ENCODE measurements around the gene AXIN1. TPM values are rescaled to one million over a fixed set of nuclear protein-coding genes. Genes with fewer than 3 reads are reported as not detected.
"Not testable (repeated sequence)": the region's sequence is repeated elsewhere in the genome, so short reads cannot be mapped to it uniquely, and the experiment has no call there.

The AXIN1 gene
- total and polyA plus RNA-seq, 2 donors (not counting 3 experiments of a cell fraction or from before 2014, with no cell fraction given) = 8.3 to 21.9 TPM

GRCh38 chr16:349211-349610 lies 3.3 kb downstream of the AXIN1 start:
- Histone ChIP-seq H3K9me3 (replicated peaks; ENCODE audit: control insufficient read depth, insufficient read depth, low read length) (no peaks in the 10 kb centered on the region), H3K27me3 (ENCODE audit: control insufficient read depth in 2 of 2, insufficient read depth in 2 of 2, low read length in 2 of 2) (no peaks in the 10 kb centered on the region), H3K4me2 (ENCODE audit: insufficient read depth, low read length) (no peak overlapping the region), H3K4me3 (replicated peaks in 1 of 3; ENCODE audit: insufficient read depth in 1 of 3, low read depth in 1 of 3, low read length in 3 of 3) (no peak overlapping the region), H3K36me3 (ENCODE audit: control insufficient read depth in 2 of 2, extremely low read depth in 1 of 2, insufficient read depth in 2 of 2, low read length in 2 of 2) (peaks cover 0 to 13% of the 10 kb centered on the region in 2 experiments), H3K9me1 (replicated peaks; ENCODE audit: control insufficient read depth, extremely low read depth, insufficient read depth, low read length) (no peaks in the 10 kb centered on the region), H2AFZ (ENCODE audit: low read depth, low read length) (no peak overlapping the region), H3K9ac (replicated peaks; ENCODE audit: extremely low read depth, insufficient read depth, low read length) (no peak overlapping the region), H4K20me1 (replicated peaks; ENCODE audit: control insufficient read depth, extremely low read depth, insufficient read depth, low read length) (peaks cover 2% of the 10 kb centered on the region), H3K27ac (ENCODE audit: insufficient read depth, low read depth, low read length) (no peak overlapping the region), H3K4me1 (ENCODE audit: control insufficient read depth, extremely low read depth, insufficient read depth, low read length) (peaks cover 6% of the 10 kb centered on the region), H3K79me2 (ENCODE audit: control insufficient read depth, insufficient read depth, low read length) (peaks cover 64% of the 10 kb centered on the region)
- BruUV-seq (replicated peaks) = no TSS peak
- TF ChIP-seq POLR2A (IDR thresholded peaks at IDR 0.05; ENCODE audit: low read depth, low read length) (no peak), GATA2 (IDR thresholded peaks at IDR 0.05; ENCODE audit: insufficient read depth, insufficient read length, low read depth, low read length) (no peak), JUN (IDR thresholded peaks at IDR 0.05; ENCODE audit: borderline replicate concordance, insufficient read depth, insufficient read length, low read depth) (no peak), MYC (IDR thresholded peaks at IDR 0.05; ENCODE audit: low read depth, low read length) (no peak), POLR2AphosphoS5 (IDR thresholded peaks at IDR 0.05; ENCODE audit: insufficient read depth, low read depth, low read length) (no peak), CTCF (IDR thresholded peaks at IDR 0.05; ENCODE audit: extremely low read depth in 1 of 2, insufficient read depth in 1 of 2, low read depth in 1 of 2, low read length in 2 of 2) (no peak), MAX (IDR thresholded peaks at IDR 0.05; ENCODE audit: insufficient read depth, insufficient read length) (no peak), EZH2 (IDR thresholded peaks at IDR 0.05; ENCODE audit: borderline replicate concordance, low read depth, low read length, severe bottlenecking) (no peak), FOS (IDR thresholded peaks at IDR 0.05; ENCODE audit: borderline replicate concordance, insufficient read depth, low read length) (no peak)
- FAIRE-seq (peak; percentile 31), DNase-seq (ENCODE audit: low read depth, low spot score) (no peak)
- POLR2A ChIA-PET = no interaction called here
- CTCF ChIA-PET = interaction anchor here (0.6 to 3.8 kb wide), 5 partner anchors 12 to 242 kb away, joined by 3 to 26 read pairs (median 3); no protein-coding TSS in a partner anchor
- intact Hi-C loops (cut with micrococcal nuclease) (no loop called here), dilution Hi-C loops (cut with MboI; ENCODE audit: extremely low pct_ligation_motif_present, low sequenced_read_pairs) (no loop called here)

GRCh38 chr16:348495-348894 lies 4.0 kb downstream of the AXIN1 start:
- intact Hi-C loops (cut with micrococcal nuclease); BruUV-seq (replicated peaks); H2AFZ ChIP-seq (ENCODE audit: low read depth, low read length); POLR2A ChIA-PET; H3K4me3 ChIP-seq (replicated peaks in 1 of 3; ENCODE audit: insufficient read depth in 1 of 3, low read depth in 1 of 3, low read length in 3 of 3); H3K9ac ChIP-seq (replicated peaks; ENCODE audit: extremely low read depth, insufficient read depth, low read length); H4K20me1 ChIP-seq (replicated peaks; ENCODE audit: control insufficient read depth, extremely low read depth, insufficient read depth, low read length); dilution Hi-C loops (cut with MboI; ENCODE audit: extremely low pct_ligation_motif_present, low sequenced_read_pairs); DNase-seq (ENCODE audit: low read depth, low spot score); H3K27me3 ChIP-seq (ENCODE audit: control insufficient read depth in 2 of 2, insufficient read depth in 2 of 2, low read length in 2 of 2); H3K27ac ChIP-seq (ENCODE audit: insufficient read depth, low read depth, low read length); H3K9me3 ChIP-seq (replicated peaks; ENCODE audit: control insufficient read depth, insufficient read depth, low read length); FAIRE-seq; H3K4me2 ChIP-seq (ENCODE audit: insufficient read depth, low read length); H3K4me1 ChIP-seq (ENCODE audit: control insufficient read depth, extremely low read depth, insufficient read depth, low read length); H3K9me1 ChIP-seq (replicated peaks; ENCODE audit: control insufficient read depth, extremely low read depth, insufficient read depth, low read length): not testable (repeated sequence)
- H3K79me2 ChIP-seq (ENCODE audit: control insufficient read depth, insufficient read depth, low read length) = peaks cover 70% of the 10 kb centered on the region
- CTCF ChIA-PET = interaction anchor here (1.0 to 3.8 kb wide), 3 partner anchors 12 to 48 kb away, joined by 3 to 26 read pairs (median 3); no protein-coding TSS in a partner anchor
- peaks cover 0 to 13% of the 10 kb centered on the region in 2 experiments for H3K36me3 ChIP-seq (ENCODE audit: control insufficient read depth in 2 of 2, extremely low read depth in 1 of 2, insufficient read depth in 2 of 2, low read length in 2 of 2)

Data from endothelial cell of umbilical vein (primary cell).